OCI-LY7 (cell line): Measurements from ENCODE around the gene LMTK3. TPM values are rescaled to one million over a fixed set of nuclear protein-coding genes. Genes with fewer than 3 reads are reported as not detected.

Experiments
- BruUV-seq: library from RNA; stranded (reverse); fragments of 400-500 nt; replicated peaks from 2 replicates; lab custom pipeline; 2021; lab: Mats Ljungman, UMichigan
- CTCF ChIA-PET: fragments of 300-600 bp; sonication (Branson Sonifier 250); formaldehyde crosslinking; loops from one replicate; lab custom pipeline; 2022; ENCODE audit warnings: antibody characterized with exemption; ENCODE audit not compliant: unreplicated experiment; lab: Charles Lee
- POLR2A ChIA-PET: fragments of 300-600 bp; sonication (Branson Sonifier 250); formaldehyde crosslinking; loops from one replicate; lab custom pipeline; 2022; ENCODE audit warnings: antibody characterized with exemption; lab: Charles Lee
- DNase-seq: peaks from one replicate; pipeline ENCODE4 v3.0.0-alpha.2; 2015; ENCODE audit warnings: low spot score
- H2AFZ ChIP-seq: fragments of 200-600 bp; sonication (generic), shearing (Covaris generic); 2 replicates; pipeline ENCODE4 v1.6.1; 2014; ENCODE audit warnings: mild to moderate bottlenecking, antibody characterized with exemption, low read length, moderate library complexity
- H3K27ac ChIP-seq: fragments of 200-600 bp; sonication (generic); 2 replicates; pipeline ENCODE4 v1.5.1; 2014; ENCODE audit warnings: mixed run types, low read depth, mild to moderate bottlenecking, moderate library complexity, low read length, inconsistent platforms; ENCODE audit not compliant: poor library complexity, severe bottlenecking
- H3K36me3 ChIP-seq: fragments of 200-600 bp; sonication (generic); 2 replicates; pipeline ENCODE4 v1.6.1; 2014; ENCODE audit warnings: mild to moderate bottlenecking, antibody characterized with exemption, low read length, moderate library complexity, mixed read lengths; ENCODE audit not compliant: insufficient read depth
- H3K4me1 ChIP-seq: fragments of 200-600 bp; sonication (generic); 2 replicates; pipeline ENCODE4 v1.5.1; 2014; ENCODE audit warnings: mild to moderate bottlenecking, low read length; ENCODE audit not compliant: insufficient read depth, poor library complexity, severe bottlenecking
- H3K4me2 ChIP-seq: fragments of 200-600 bp; sonication (generic); 2 replicates; pipeline ENCODE4 v1.6.1; 2014; ENCODE audit warnings: mild to moderate bottlenecking, low read length
- H3K4me3 ChIP-seq: fragments of 200-600 bp; sonication (generic); 2 replicates; pipeline ENCODE4 v1.5.1; 2014; ENCODE audit warnings: mild to moderate bottlenecking, low read depth, low read length; ENCODE audit not compliant: poor library complexity, severe bottlenecking
- H3K79me2 ChIP-seq: fragments of 200-600 bp; sonication (generic); 2 replicates; pipeline ENCODE4 v1.6.1; 2016; ENCODE audit warnings: low read depth, mild to moderate bottlenecking, low read length, moderate library complexity, mixed read lengths; ENCODE audit not compliant: insufficient read depth
- H3K9me2 ChIP-seq: fragments of 200-600 bp; sonication (generic); 2 replicates; pipeline ENCODE4 v1.6.1; 2016; ENCODE audit warnings: mild to moderate bottlenecking, low read length, mixed read lengths; ENCODE audit not compliant: insufficient read depth
- H3K9me3 ChIP-seq: fragments of 200-600 bp; sonication (generic); 2 replicates; pipeline ENCODE4 v1.6.1; 2014; ENCODE audit warnings: mild to moderate bottlenecking, mixed run types, low read length, mixed read lengths
- H4K20me1 ChIP-seq: fragments of 200-600 bp; sonication (generic); 2 replicates; pipeline ENCODE4 v1.6.1; 2014; ENCODE audit warnings: mild to moderate bottlenecking, antibody characterized with exemption, low read length, moderate library complexity, mixed read lengths; ENCODE audit not compliant: insufficient read depth
- CTCF ChIP-seq: fragments of 200-600 bp; sonication (generic); conservative IDR thresholded peaks from 2 replicates; pipeline ENCODE4 v1.5.1; 2014; ENCODE audit warnings: mild to moderate bottlenecking, antibody characterized with exemption, low read length, moderate library complexity, mixed read lengths
- EZH2phosphoT487 ChIP-seq: fragments of 200-600 bp; sonication (generic); IDR thresholded peaks from 2 replicates; pipeline ENCODE4 v1.6.1; 2018; ENCODE audit warnings: low read depth, borderline replicate concordance, mild to moderate bottlenecking, mixed run types, antibody characterized with exemption, low read length, moderate library complexity, mixed read lengths
- intact Hi-C: fragments of 100-400 bp; cut with micrococcal nuclease; formaldehyde crosslinking; loops from one replicate; pipeline ENCODE4 v1.10.0; 2022; ENCODE audit not compliant: unreplicated experiment
- total RNA-seq, 2 experiments: library from RNA; depleted of rRNA in 1 of 2; stranded (reverse); fragments of >200 nt in 1 of 2; shearing (Covaris generic) in 1 of 2; gene quantifications; 2 replicates each; pipeline ENCODE4 v1.2.3, GENCODE V29; 2014 to 2022

Gene LMTK3
- total RNA-seq, 2 experiments from 2014 or later: 1.3 to 9.7 TPM

- no peak overlapping the region for H3K4me3 ChIP-seq
- H3K27ac ChIP-seq: no peak overlapping the region
- no peaks in the 10 kb centered on the region for H3K9me2 ChIP-seq
- ChIA-PET POLR2A (no interaction called here), CTCF (no interaction called here)
- TF ChIP-seq CTCF (no peak), EZH2phosphoT487 (no peak)
- H2AFZ ChIP-seq: no peak overlapping the region
- no TSS peak for BruUV-seq
- no peak for DNase-seq
- intact Hi-C loops: no loop called here
- H3K36me3 ChIP-seq: peaks cover 62% of the 10 kb centered on the region
- H3K4me2 ChIP-seq: no peak overlapping the region
- H3K79me2 ChIP-seq: peaks cover 8% of the 10 kb centered on the region
- no peaks in the 10 kb centered on the region for H3K9me3 ChIP-seq
- peaks cover 5% of the 10 kb centered on the region; the same call in 1 of the 2 replicates for H4K20me1 ChIP-seq
- H3K4me1 ChIP-seq: peaks cover 8% of the 10 kb centered on the region
These were observed 38.3 kb downstream of the LMTK3 start for GRCh38 chr19:48473161-48473966.

- Histone ChIP-seq H4K20me1 (peaks cover 5% of the 10 kb centered on the region; the same call in 1 of the 2 replicates), H3K79me2 (peaks cover 8% of the 10 kb centered on the region), H3K9me2 (no peaks in the 10 kb centered on the region), H3K36me3 (peaks cover 62% of the 10 kb centered on the region), H3K4me2 (no peak overlapping the region), H3K4me3 (no peak overlapping the region), H2AFZ (no peak overlapping the region), H3K27ac (no peak overlapping the region), H3K9me3 (no peaks in the 10 kb centered on the region), H3K4me1 (peaks cover 13% of the 10 kb centered on the region)
- TSS peak; percentile 36 for BruUV-seq
- TF ChIP-seq EZH2phosphoT487 (no peak), CTCF (no peak)
- intact Hi-C loops: no loop called here
- ChIA-PET CTCF (no interaction called here), POLR2A (no interaction called here)
- no peak for DNase-seq
These were observed 39.8 kb downstream of the LMTK3 start for GRCh38 chr19:48471836-48472235.

GRCh38 chr19:48470856-48471255 lies 40.8 kb downstream of the LMTK3 start:
- Histone ChIP-seq H3K4me3 (no peak overlapping the region), H3K36me3 (peaks cover 57% of the 10 kb centered on the region), H3K4me1 (peaks cover 13% of the 10 kb centered on the region), H2AFZ (no peak overlapping the region), H3K4me2 (no peak overlapping the region), H3K9me3 (no peaks in the 10 kb centered on the region), H4K20me1 (peaks cover 5% of the 10 kb centered on the region; the same call in 1 of the 2 replicates), H3K9me2 (no peaks in the 10 kb centered on the region), H3K79me2 (peaks cover 8% of the 10 kb centered on the region), H3K27ac (no peak overlapping the region)
- intact Hi-C loops: no loop called here
- BruUV-seq: no TSS peak
- DNase-seq: no peak
- CTCF ChIA-PET: no interaction called here
- TF ChIP-seq EZH2phosphoT487 (no peak), CTCF (no peak)
- POLR2A ChIA-PET: no interaction called here
